BJ (cell line): Measurements from ENCODE around the gene PARD3B. TPM values are rescaled to one million over a fixed set of nuclear protein-coding genes. Genes with fewer than 3 reads are reported as not detected.

Experiments
- CTCF ChIA-PET: fragments of 350-600 bp; formaldehyde crosslinking; extraction: SDS; loops from one replicate; lab custom pipeline; 2021; ENCODE audit warnings: antibody characterized with exemption, inconsistent platforms; lab: Yijun Ruan, JAX
- POLR2A ChIA-PET: fragments of 300-600 bp; sonication (Branson Sonifier 250); formaldehyde crosslinking; extraction: SDS; loops from one replicate; lab custom pipeline; 2021; ENCODE audit warnings: antibody characterized with exemption; lab: Charles Lee
- DNase-seq: peaks from one replicate; pipeline ENCODE4 v3.0.0-alpha.2; 2011; ENCODE audit warnings: low read depth
- H3K27me3 ChIP-seq: 2 replicates; pipeline ENCODE4 v1.6.0; 2011; ENCODE audit warnings: low read length; ENCODE audit not compliant: control insufficient read depth, insufficient read depth
- H3K36me3 ChIP-seq: 2 replicates; pipeline ENCODE4 v1.5.1; 2011; ENCODE audit warnings: low read length; ENCODE audit not compliant: control insufficient read depth, insufficient read depth
- H3K4me3 ChIP-seq: 2 replicates; pipeline ENCODE4 v1.5.1; 2011; ENCODE audit warnings: low read depth, mild to moderate bottlenecking, control low read depth, low read length
- polyA plus RNA-seq: library from polyadenylated mRNA; depleted of rRNA; stranded (reverse); fragments of >200 nt; gene quantifications from 2 replicates; pipeline ENCODE4 v1.2.3, GENCODE V29; 2011
- TF ChIP-seq, protein P1 (sequence below): IDR thresholded peaks from 2 replicates; pipeline ENCODE4 v1.5.1; 2011; ENCODE audit warnings: low read depth, mild to moderate bottlenecking, control low read depth, inconsistent platforms, low read length, moderate library complexity; ENCODE audit not compliant: insufficient read depth

Gene PARD3B
- polyA plus RNA-seq, 1 experiment = 7.1 TPM

DNA sequence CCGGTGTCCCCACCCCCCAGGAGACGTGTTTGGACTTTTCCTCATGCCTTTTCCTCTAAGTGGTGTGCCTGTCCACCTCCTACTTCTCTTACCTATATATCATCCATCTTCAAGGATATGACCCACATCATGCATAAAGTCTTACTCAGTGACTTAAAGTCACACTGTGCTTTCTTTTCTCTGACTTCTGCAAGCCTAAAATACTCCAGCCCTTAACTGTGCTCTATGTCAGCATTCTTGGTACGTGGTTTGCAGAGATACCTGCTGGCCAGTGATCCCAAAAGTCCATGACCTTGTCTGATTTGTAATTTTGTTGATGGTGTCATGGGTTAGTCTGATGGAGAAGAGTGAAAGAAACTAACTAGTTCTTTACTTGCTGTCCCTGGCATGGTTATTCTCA is 743.4 kb downstream of the PARD3B start:
- H3K4me3 ChIP-seq = no peak overlapping the region
- H3K27me3 ChIP-seq = no peaks in the 10 kb centered on the region
- no peaks in the 10 kb centered on the region for H3K36me3 ChIP-seq
- no peak for DNase-seq
- TF ChIP-seq, protein P1, sequence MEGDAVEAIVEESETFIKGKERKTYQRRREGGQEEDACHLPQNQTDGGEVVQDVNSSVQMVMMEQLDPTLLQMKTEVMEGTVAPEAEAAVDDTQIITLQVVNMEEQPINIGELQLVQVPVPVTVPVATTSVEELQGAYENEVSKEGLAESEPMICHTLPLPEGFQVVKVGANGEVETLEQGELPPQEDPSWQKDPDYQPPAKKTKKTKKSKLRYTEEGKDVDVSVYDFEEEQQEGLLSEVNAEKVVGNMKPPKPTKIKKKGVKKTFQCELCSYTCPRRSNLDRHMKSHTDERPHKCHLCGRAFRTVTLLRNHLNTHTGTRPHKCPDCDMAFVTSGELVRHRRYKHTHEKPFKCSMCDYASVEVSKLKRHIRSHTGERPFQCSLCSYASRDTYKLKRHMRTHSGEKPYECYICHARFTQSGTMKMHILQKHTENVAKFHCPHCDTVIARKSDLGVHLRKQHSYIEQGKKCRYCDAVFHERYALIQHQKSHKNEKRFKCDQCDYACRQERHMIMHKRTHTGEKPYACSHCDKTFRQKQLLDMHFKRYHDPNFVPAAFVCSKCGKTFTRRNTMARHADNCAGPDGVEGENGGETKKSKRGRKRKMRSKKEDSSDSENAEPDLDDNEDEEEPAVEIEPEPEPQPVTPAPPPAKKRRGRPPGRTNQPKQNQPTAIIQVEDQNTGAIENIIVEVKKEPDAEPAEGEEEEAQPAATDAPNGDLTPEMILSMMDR = no peak
- POLR2A ChIA-PET = no interaction called here
- CTCF ChIA-PET = no interaction called here

DNA sequence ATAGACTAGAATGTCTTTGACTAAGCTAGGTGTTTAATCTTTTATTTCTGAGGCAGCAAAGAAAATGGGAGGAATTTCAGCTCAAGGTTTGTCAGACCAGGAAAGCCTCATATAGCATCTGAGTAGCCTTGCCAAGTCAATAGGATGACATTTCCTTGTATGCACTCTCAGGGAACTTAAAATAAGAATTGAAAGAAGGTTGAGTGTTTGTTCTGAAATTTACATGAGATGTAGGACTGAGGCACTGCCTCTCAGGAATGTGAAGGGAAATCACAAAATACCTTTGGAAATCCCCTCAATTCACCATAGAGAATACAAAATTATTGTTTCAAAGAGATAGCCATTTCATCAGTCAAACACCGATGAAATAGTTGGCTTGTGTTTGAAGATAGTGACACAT is 745.0 kb downstream of the PARD3B start:
- CTCF ChIA-PET = interaction anchor here (0.7 to 2.0 kb wide), 2 partner anchors 10 to 14 kb away, joined by 3 to 4 read pairs; no protein-coding TSS in a partner anchor
- Histone ChIP-seq H3K27me3 (no peaks in the 10 kb centered on the region), H3K4me3 (no peak overlapping the region), H3K36me3 (no peaks in the 10 kb centered on the region)
- DNase-seq = no peak
- POLR2A ChIA-PET = no interaction called here
- TF ChIP-seq, protein P1 = no peak

DNA sequence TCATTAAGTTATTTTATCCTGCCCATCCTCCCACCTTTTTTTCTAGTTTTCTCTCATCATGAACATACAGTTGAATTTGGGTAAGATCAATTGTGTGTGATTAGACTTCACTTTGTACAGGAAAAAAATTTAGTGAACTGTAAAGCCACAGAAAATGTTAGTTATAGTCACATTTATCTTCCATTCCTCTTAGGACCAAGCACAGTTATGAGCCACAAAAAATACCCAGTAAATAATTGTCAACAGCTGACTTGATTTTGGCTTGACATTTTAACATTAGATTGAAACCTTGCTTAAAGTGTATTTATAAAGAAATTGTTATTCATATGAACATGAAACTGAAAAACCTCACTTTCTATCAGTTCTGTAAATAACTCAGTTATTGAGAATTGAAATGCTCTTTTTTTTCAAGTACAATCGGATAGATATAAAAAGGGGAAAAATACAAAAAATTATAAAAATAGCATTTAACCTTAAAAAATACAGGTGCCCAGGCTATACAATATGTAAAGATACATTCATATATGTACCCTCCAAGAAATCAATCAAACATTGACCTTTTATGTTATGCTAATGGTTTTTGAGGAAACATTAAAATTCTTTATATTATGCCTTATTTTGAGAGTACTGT is 747.5 kb downstream of the PARD3B start:
- Histone ChIP-seq H3K4me3 (no peak overlapping the region), H3K36me3 (no peaks in the 10 kb centered on the region), H3K27me3 (no peaks in the 10 kb centered on the region)
- no peak for DNase-seq
- POLR2A ChIA-PET = no interaction called here
- CTCF ChIA-PET = no interaction called here
- TF ChIP-seq, protein P1 = no peak

DNA sequence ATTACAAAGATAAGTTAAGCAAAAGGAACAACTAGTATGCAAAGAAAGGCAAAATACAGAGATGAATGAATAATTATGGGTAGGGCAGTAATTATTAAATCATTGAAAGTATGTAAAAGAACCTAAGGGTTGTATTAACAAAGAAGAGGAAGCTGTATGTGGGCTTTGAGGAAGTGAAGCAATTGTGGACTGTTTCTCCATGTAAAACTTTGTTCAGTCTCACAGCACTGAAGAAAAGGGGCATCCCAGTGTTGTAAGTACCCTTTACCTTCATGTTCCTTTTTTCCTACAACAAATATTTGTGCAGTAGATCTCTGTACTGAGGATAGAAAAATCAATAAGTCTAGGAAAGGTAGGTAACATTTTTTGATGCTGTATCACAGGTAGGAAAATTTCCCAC is 748.3 kb downstream of the PARD3B start:
- POLR2A ChIA-PET = no interaction called here
- H3K27me3 ChIP-seq = no peaks in the 10 kb centered on the region
- H3K4me3 ChIP-seq = no peak overlapping the region
- no peaks in the 10 kb centered on the region for H3K36me3 ChIP-seq
- TF ChIP-seq, protein P1 = no peak
- no peak for DNase-seq
- CTCF ChIA-PET = no interaction called here

DNA sequence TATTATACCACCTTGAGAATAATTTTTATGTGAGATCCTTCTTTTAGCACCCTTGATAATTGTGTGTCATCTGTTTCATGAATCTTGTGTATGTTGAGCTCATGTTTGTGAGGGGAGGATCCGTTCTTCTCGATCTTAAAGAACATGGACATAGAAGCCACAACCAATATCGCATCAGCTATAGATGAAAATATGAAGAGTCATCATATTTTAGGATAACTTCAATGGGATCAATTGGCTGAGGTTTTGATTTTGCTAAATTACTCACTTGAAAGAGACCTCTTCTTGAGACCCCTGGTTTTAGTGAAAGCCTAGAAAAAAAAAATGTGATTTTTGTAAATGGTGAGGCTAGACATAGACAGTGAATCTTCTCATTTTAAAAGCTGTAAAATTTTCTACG is 751.7 kb downstream of the PARD3B start:
- TF ChIP-seq, protein P1 = no peak
- ChIA-PET POLR2A (no interaction called here), CTCF (interaction anchor here (0.6 kb wide), 1 partner anchor 95 kb away, joined by 3 read pairs; no protein-coding TSS in a partner anchor)
- no peak for DNase-seq
- Histone ChIP-seq H3K27me3 (no peaks in the 10 kb centered on the region), H3K4me3 (no peak overlapping the region), H3K36me3 (no peaks in the 10 kb centered on the region)
